Osteocyte (in vitro differentiated cells): ENCODE measurements around the gene IQSEC2. TPM values are rescaled to one million over a fixed set of nuclear protein-coding genes. Genes with fewer than 3 reads are reported as not detected.

Experiments used
- DNase-seq: peaks from one replicate; pipeline ENCODE4 v3.0.0; 2021; ENCODE audit warnings: mixed read lengths; ENCODE audit not compliant: unreplicated experiment; ENCODE audit errors: extremely low spot score
- H3K27ac Mint-ChIP-seq: one replicate; pipeline ENCODE4 v1.8.0; 2021; ENCODE audit warnings: mild to moderate bottlenecking, mixed read lengths; ENCODE audit not compliant: unreplicated experiment
- H3K27me3 Mint-ChIP-seq: one replicate; pipeline ENCODE4 v1.8.0; 2021; ENCODE audit warnings: mixed read lengths; ENCODE audit not compliant: unreplicated experiment
- H3K36me3 Mint-ChIP-seq: one replicate; pipeline ENCODE4 v1.8.0; 2021; ENCODE audit warnings: mixed read lengths; ENCODE audit not compliant: unreplicated experiment
- H3K4me1 Mint-ChIP-seq: one replicate; pipeline ENCODE4 v1.8.0; 2021; ENCODE audit warnings: mixed read lengths; ENCODE audit not compliant: unreplicated experiment
- H3K4me3 Mint-ChIP-seq: one replicate; pipeline ENCODE4 v1.8.0; 2021; ENCODE audit warnings: mild to moderate bottlenecking, moderate library complexity, mixed read lengths; ENCODE audit not compliant: unreplicated experiment
- H3K9me3 Mint-ChIP-seq: one replicate; pipeline ENCODE4 v1.8.0; 2021; ENCODE audit warnings: mixed read lengths; ENCODE audit not compliant: unreplicated experiment
- total RNA-seq: library from RNA; stranded (reverse); gene quantifications from 2 replicates; pipeline ENCODE4 v1.2.1, GENCODE V29; 2021
- TF ChIP-seq, protein P1 (sequence below): fragments of 200-600 bp; sonication (generic); IDR thresholded peaks from 2 replicates; pipeline ENCODE4 v1.5.0; 2021; ENCODE audit warnings: antibody characterized with exemption, mild to moderate bottlenecking, moderate library complexity

Gene IQSEC2
- total RNA-seq, 1 donor from 2014 or later, result 8.8 TPM

GRCh38 chrX:53227224-53227765 is 54.1 kb downstream of the IQSEC2 start:
- H3K4me3 Mint-ChIP-seq, result no peak overlapping the region
- H3K27ac Mint-ChIP-seq, result no peak overlapping the region
- TF ChIP-seq, protein P1, sequence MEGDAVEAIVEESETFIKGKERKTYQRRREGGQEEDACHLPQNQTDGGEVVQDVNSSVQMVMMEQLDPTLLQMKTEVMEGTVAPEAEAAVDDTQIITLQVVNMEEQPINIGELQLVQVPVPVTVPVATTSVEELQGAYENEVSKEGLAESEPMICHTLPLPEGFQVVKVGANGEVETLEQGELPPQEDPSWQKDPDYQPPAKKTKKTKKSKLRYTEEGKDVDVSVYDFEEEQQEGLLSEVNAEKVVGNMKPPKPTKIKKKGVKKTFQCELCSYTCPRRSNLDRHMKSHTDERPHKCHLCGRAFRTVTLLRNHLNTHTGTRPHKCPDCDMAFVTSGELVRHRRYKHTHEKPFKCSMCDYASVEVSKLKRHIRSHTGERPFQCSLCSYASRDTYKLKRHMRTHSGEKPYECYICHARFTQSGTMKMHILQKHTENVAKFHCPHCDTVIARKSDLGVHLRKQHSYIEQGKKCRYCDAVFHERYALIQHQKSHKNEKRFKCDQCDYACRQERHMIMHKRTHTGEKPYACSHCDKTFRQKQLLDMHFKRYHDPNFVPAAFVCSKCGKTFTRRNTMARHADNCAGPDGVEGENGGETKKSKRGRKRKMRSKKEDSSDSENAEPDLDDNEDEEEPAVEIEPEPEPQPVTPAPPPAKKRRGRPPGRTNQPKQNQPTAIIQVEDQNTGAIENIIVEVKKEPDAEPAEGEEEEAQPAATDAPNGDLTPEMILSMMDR, result no peak
- no peak for DNase-seq
- H3K4me1 Mint-ChIP-seq, result peaks cover 17% of the 10 kb centered on the region
- H3K9me3 Mint-ChIP-seq, result no peaks in the 10 kb centered on the region
- H3K27me3 Mint-ChIP-seq, result no peaks in the 10 kb centered on the region
- H3K36me3 Mint-ChIP-seq, result no peaks in the 10 kb centered on the region

DNA sequence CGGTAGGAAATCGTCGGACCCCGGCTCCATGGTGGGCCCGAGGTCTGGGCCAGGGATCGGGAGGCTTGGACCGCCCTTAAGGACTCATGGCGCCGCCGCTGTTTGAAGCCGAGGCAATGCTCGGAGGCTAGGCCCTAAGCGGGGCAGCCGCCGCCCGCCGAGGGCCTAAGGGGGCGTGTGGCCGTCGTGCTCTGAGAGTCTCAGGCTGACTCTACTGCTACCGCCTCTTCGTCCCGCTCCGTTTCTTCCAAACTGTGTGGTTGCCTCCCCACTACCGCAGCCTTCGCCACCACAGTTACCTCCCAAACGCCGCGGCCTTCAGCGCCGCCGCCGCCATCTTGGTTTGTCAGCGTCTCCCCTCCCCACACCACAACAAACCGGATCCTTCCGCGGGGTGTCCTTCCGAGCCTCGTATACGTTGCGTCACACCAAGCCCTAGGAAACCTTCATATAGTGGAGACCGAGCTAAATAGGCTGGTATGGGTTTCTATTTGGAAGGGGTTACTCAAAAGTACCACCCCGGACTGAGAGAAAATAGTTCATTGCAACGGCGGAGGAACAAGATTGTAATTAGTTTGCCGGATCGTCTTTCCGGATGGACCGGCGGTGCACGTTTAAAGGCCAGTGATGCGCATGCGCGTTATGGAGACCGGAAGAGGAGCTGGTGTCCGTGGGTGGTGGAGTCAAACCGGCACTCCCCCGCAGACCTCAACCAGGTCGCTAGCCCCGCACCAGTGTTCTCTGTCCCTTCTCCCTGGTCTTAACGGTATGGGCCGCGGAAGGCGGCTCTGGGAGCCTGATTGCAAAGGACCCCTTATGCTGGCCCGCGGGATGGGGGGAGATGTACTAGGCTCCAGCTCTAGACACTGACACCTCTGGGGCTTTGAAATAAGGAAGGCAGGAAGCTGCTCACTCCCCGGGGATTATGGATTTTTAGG is 56.3 kb downstream of the IQSEC2 start, which contains the start of gene KDM5C:
KDM5C (minus strand) TSS at position 348 of the 938 bp plus-strand sequence; CDS start at position 30, 318 bp downstream.
- no peaks in the 10 kb centered on the region for H3K27me3 Mint-ChIP-seq
- H3K4me1 Mint-ChIP-seq, result peaks cover 27% of the 10 kb centered on the region
- H3K9me3 Mint-ChIP-seq, result no peaks in the 10 kb centered on the region
- peak within 1 kb of the TSS; percentile 98 for H3K27ac Mint-ChIP-seq
- DNase-seq, result peak; percentile 94
- H3K36me3 Mint-ChIP-seq, result no peaks in the 10 kb centered on the region
- H3K4me3 Mint-ChIP-seq, result peak within 1 kb of the TSS; percentile 88
- TF ChIP-seq, protein P1, result no peak

DNA sequence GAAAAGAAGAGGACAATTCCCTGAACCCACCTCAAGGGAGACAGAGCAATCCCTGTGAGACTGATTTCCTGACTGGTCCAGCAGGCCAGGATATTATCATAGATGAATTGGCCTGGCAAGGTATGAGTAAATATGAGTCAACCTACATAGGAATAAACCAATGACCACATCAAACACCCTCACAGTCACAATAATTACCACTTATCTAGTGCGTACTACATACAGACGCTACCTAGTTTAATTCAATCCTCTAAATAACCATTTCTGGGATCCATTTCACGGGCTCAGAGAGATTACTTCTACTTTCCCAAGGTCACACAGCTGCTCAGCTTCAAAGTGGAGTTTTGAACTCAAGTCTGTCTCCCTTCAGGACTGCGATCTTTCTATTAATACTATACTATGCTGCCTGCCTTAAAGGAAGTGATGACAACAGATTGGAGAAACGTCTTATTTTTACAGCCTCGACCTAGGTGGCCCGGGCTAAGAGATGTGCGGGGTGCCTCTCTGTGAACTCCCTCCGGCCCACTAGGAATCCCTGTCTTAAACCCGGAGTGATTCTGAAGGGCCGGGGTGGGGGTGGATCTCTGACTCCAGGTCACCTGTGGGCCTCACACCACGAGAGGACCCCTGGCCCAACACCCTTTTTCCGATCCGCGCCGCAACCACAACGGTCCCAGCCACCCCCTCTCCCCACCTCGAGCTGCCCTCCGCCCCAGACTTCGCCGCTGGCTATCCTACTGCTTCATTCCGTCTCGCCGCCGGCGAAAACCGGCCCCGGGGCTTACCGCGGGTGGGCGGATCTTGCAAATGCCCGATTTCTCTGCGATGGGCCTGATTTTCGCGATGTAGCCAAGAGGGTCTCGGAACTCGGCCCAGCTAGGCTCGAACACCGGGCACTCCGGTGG is 57.2 kb downstream of the IQSEC2 start:
- Mint-ChIP-seq H3K27ac (peak overlapping the region; percentile 98), H3K36me3 (no peaks in the 10 kb centered on the region), H3K4me3 (peak overlapping the region; percentile 88), H3K4me1 (peaks cover 27% of the 10 kb centered on the region), H3K27me3 (no peaks in the 10 kb centered on the region), H3K9me3 (no peaks in the 10 kb centered on the region)
- DNase-seq, result no peak
- TF ChIP-seq, protein P1, result no peak

DNA sequence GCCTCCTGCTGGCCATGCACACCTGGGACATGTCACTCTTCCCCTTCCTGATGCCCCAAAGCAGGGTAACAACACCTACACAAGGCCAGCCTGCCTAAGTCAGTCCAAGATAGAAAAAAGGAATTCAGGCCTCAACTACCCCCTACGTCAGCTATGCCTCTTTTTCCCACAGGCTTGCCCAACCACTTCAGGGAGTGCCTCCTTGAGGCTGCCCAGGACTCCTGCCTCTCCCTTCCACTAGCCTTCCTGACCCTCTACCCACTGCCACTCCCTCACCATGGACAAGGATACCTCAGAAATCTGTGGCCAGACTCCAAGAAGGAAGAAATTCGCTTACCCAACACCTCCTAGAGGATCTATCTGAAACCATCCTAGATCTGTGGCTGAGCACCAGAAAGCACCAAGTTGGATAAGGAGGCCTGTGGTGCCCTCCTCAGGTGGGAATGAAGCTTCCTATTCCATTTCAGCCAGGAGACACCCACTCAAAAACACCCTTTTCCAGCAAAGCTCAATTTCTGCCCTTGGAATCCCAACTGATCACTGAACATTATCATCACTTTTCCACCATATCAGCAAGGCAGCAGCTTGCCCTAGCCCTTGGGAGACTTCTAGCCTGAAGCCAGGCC is 58.2 kb downstream of the IQSEC2 start:
- Mint-ChIP-seq H3K9me3 (no peaks in the 10 kb centered on the region), H3K27me3 (no peaks in the 10 kb centered on the region), H3K27ac (no peak overlapping the region), H3K4me1 (peaks cover 27% of the 10 kb centered on the region), H3K36me3 (no peaks in the 10 kb centered on the region), H3K4me3 (peak overlapping the region; percentile 88)
- DNase-seq, result no peak
- TF ChIP-seq, protein P1, result no peak

Other genes with a start within 250 kb of the IQSEC2 start
- 12.6 and 17.3 TPM in 2 replicates for gene GPR173, start 232.8 kb downstream of the IQSEC2 start, total RNA-seq
- 19.5 and 26.2 TPM in 2 replicates for gene TSPYL2, start 199.2 kb downstream of the IQSEC2 start, total RNA-seq
- 12.4 and 13.7 TPM in 2 replicates for gene KANTR, start 187.4 kb downstream of the IQSEC2 start, total RNA-seq
- 87.9 and 88.9 TPM in 2 replicates for gene KDM5C, start 56.4 kb downstream of the IQSEC2 start, total RNA-seq
- gene SMC1A, start 141.1 kb upstream of the IQSEC2 start, total RNA-seq, result 56.7 and 63.8 TPM in 2 replicates
- gene RIBC1, start 141.3 kb upstream of the IQSEC2 start, total RNA-seq, result 0.47 and 0.59 TPM in 2 replicates
- 85.9 and 87.1 TPM in 2 replicates for gene HSD17B10, start 152.8 kb upstream of the IQSEC2 start, total RNA-seq